Stimulated activated CD8-positive, alpha-beta memory T cell treated with anti-CD3 and anti-CD28 coated beads, Interleukin-4, amount 100 ng/mL, for 1 hour (primary cell): ENCODE data around the gene LRIT1.
A peak's percentile ranks its signal among the peaks of the same experiment; 100 is the strongest.

Source experiments
- DNase-seq, 2 donors: peaks; one replicate each; pipeline ENCODE4 v3.0.0-alpha.2; 2020; ENCODE audit warnings: low read depth in 2 of 2, low spot score in 1 of 2

LRIT1 gene

DNA sequence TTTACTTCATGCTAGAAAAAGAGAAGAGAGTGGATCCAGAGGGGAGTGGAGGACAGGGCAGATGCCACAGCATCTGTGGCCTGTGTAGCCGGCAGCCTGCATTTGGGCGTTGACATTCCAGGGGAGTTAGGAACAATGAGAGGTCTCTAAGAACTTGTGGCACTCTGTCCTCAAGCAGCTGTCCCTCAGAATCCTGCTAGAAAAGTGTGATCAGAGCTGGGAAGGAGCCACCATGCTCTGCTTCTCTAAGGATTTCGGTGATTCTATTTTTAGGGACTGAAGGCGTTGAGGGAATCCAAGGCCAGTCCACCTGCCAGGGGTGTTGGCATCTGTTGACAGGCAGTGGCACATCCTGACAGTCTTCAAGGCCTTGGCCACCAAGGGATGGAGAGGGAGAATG, 23.6 kb downstream of the LRIT1 start:
- no peak for DNase-seq

GRCh38 chr10:84216834-84217233, 24.5 kb downstream of the LRIT1 start:
- DNase-seq, result no peak

- no peak for DNase-seq
These were observed 26.6 kb downstream of the LRIT1 start for GRCh38 chr10:84214612-84215235.

DNA sequence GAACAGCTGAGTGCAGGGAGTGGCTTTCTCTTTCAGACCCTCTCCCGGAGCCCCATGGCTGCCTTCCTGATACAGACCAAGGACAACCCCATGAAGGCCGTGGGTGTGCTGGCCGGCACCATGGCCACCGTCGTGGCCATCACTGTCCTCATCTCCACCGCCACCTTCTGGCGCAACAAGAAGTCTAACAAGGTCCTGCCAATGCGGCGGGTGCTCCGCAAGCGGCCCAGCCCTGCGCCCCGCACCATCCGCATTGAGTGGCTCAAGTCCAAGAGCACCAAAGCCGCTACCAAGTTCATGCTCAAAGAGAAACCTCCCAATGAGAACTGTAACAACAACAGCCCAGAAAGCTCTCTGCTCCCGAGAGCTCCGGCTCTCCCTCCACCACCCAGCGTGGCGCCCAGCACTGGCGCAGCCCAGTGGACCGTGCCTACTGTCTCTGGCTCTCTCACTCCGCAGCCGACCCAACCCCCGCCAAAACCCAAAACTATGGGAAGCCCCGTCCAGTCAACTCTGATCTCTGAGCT, 27.2 kb downstream of the LRIT1 start:
- DNase-seq, result no peak

- DNase-seq, result no peak
These were observed 28.3 kb downstream of the LRIT1 start for GRCh38 chr10:84213076-84213475.

DNA sequence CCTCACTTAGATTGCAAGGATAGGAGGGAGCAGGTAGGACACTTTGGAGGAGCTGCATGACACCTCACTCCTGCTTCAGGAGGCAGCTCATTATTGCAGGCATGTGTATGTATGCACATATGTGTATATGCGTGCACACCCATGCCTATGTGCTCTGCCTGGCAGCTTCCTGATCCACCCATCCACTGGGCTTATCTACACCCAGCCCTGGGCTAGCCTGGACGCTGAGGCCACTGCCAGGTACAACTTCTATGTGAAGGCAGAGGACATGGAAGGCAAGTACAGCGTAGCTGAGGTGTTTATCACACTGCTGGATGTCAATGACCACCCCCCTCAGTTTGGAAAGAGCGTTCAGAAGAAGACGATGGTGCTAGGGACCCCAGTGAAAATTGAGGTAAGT, 29.3 kb downstream of the LRIT1 start:
- DNase-seq, result no peak

GRCh38 chr10:84211566-84211965, 29.8 kb downstream of the LRIT1 start:
- no peak for DNase-seq

DNA sequence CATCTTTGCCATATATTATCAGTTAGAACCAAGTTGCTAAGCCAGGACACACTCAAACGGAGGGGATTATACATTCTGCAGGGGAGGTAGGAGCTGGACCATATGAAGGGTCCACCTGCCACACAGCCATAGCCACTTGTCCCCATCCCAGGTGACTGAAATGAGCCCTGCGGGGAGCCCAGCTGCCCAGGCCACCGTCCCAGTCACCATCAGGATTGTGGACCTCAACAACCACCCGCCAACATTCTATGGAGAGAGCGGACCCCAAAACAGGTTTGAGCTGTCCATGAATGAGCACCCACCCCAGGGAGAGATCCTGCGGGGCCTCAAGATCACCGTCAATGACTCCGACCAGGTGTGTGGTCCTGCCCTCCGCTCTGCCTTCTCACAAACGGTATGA, 33.3 kb downstream of the LRIT1 start:
- DNase-seq, result no peak

DNA sequence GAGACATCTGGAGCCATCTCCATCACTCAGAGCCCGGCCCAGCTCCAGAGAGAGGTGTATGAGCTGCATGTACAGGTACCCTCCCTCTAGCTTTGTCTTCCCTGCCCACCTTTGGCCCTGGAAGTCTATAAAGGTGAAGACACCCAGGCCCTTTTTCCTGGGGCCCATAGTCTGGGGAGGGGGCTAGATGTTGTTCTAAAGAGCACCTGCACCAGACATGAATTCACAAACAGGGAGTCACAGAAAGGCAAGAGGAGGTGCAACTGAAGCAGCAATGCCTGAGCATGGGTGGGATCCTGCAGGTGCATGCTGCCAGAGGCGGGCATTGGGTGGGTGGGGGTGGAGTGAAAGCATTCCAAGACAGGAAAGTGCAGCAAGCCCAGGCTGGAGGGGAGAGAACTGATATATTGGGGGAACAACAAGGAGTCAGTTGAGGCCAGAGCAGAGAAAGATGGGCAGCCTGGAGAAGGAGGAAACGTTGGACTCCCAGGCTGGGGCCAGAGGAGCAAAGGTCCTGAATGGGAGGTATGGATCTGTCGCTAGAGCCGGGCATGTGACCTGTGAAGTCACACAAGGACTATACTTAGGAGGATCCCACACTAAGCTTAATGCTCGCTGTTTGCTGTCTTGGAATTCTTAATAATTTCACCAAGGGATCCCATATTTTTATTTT, 35.4 kb downstream of the LRIT1 start:
- DNase-seq, result no peak

GRCh38 chr10:84205049-84205852, 36.1 kb downstream of the LRIT1 start:
- DNase-seq, result peak; percentile 31 to 45

DNA sequence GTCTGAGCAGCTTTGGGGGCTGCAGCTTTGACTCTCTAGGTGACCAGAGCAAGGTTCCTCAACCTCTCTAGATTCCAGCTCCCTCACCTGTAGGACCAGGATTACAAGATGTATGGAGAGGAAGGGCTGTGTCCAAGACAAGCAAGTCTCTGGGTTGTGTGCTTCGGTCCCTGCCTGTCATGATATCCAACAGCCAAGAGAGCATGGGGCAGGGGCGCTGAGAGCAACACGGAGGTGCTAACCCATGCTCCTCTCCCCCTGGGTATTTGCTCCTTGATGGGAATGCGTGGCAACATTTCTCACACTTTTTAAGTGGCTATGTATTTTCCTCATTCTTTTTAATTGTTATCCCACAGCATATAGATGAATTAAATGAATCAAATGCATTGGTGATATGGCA, 36.7 kb downstream of the LRIT1 start:
- no peak for DNase-seq

DNA sequence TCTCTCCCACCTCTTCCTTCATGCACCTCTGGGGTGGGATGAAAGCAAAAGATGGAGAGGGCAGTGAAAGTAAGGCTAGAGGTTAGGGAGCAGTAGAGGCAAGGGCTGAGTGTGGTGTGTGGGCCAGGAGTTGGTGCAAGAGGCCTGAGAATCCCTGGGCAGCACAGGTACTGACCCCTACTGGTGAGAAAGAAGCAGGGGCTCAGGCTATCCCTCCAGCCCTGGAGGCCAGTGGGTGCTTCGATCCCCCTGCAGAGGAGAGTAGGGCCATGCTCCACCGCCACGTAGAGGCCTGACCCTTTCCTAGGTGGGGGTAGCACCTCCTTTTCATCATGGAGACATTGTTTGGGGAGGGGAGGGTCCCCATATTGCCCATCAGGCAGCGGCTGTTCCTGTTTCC, 37.2 kb downstream of the LRIT1 start:
- DNase-seq, result no peak

DNA sequence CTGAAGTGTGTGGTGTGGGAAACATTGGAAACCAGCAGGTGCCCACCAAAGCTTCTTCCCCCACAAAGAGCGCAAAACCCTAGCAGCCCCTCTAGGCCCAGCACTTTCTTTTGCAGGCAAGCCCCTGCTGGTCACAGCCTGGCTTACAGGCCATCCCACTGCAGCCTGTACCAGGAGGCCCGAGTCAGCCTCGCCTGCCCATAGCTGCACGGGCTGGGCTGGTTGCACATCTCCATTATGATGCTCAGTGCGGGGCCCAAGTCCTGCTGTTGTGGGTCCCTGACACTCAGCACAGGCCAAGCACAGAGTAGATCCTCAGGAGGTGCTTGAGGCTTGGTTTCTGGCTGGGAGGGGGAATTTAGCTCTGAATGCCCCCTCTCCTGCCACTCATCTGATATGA, 39.0 kb downstream of the LRIT1 start:
- DNase-seq, result no peak

DNA sequence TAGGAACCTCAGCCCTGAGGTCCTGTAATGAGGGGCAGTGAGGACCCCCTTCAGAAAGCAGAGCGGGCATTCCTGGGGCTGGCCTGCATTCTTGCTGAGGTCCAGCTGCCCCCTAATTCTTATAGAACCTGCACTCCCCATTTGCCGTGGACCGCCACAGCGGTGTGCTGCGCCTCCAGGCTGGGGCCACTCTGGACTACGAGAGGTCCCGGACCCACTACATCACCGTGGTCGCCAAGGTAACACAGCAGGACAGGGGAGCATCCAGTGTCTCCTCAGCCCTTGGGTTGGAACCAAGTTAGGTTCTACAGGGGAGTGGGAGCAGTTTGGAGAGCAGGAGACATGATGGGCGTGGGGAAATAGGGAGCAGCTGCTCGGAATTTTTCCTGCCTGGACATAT, 39.7 kb downstream of the LRIT1 start:
- no peak for DNase-seq

GRCh38 chr10:84201244-84201606, 40.1 kb downstream of the LRIT1 start:
- DNase-seq, result no peak

DNA sequence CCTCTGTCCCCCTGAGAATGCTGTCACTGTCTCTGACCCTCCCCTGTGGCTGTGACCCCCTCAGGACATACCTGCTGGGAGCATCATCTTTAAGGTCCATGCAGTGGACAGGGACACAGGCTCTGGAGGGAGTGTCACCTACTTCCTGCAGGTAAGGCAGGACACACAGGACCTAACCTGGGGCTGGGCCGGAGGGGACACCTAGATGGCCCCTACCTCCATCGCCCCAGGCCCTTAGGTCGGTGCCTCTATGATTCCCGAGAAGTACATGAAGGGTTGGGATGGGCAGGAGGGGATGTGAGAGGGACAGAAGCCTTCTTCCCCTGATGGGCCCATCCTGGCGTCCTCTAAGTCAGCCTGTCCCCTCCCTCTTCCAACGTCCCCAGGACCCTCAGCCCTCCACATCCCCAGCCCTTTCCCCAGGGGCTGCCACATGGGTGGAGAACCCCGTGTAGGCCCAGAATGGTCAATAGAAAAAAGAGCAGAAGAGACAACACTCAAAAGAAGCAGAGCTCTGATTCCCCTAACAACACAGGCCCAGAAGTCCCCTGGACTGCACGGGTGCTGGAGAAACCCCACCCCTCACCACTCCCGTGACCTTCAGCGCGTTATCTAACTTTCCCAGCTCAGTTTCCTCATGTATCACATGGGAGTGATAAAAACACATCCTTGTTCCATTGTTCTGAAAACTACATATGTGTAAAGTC, 40.7 kb downstream of the LRIT1 start:
- DNase-seq, result no peak

GRCh38 chr10:84198206-84198915, 43.0 kb downstream of the LRIT1 start:
- no peak for DNase-seq

GRCh38 chr10:84197643-84198042, 43.7 kb downstream of the LRIT1 start:
- no peak for DNase-seq

GRCh38 chr10:84196941-84197340, 44.4 kb downstream of the LRIT1 start:
- DNase-seq, result no peak

DNA sequence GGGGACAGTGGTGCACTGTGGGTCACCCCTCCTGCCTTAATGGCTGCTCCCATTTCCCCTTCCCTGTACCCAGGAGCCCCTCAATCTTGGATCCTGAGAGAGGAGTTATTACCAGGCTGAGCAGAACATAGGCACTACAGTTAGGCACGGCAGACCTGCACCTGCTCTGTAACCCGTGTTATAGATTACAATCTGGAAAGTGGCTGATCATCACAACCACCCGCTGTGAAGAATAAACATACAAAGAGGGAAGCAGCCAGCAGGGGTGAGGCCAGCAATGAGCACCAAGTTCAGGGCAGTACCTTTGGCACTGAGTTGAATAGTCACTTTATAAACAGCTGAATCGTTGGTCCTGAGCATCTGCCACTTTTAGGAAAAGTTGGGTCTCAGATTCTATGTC, 45.3 kb downstream of the LRIT1 start:
- DNase-seq, result no peak
